ENCODE data around the gene PGM2.

The PGM2 gene

DNA sequence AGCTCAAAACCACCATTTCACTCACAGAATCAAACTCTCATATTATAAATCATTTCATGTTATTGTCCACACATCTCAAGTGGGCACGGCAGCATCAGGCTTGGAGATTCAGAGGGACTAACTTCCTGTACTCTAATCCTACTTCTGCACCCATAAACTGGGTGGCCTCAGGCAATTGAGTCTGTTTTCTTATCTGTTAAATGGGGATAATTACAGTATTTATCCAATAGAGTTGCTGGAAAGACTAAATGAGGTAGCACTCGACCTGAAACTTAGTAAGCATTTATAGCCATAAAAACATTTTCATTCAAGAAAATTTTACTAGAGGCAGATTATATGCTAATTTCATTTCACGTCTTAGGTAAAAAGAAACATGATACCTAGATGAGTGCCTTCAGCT, 77.4 kb downstream of the PGM2 start:
- no peak for DNase-seq

DNA sequence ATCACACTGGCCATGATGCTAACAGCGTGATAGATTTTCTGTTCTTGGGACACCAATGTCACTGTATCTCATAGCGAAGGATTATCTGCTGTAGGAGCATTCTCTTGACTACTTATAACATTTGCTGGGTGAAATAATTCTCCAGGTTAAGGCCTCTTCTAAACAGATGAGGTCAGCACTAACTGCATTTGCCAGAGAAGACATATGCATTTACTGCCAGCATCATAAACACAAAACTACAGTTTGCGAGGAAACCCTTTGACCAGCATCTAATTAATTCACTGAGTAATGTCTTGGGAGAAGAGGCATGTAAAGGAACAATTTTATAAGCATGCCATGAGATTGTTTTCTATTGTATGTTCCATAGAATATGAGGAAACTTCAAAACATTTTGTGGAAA, 78.3 kb downstream of the PGM2 start:
- no peak for DNase-seq

- DNase-seq, result no peak
Measured at GRCh38 chr4:37905533-37906169, 79.2 kb downstream of the PGM2 start.

DNA sequence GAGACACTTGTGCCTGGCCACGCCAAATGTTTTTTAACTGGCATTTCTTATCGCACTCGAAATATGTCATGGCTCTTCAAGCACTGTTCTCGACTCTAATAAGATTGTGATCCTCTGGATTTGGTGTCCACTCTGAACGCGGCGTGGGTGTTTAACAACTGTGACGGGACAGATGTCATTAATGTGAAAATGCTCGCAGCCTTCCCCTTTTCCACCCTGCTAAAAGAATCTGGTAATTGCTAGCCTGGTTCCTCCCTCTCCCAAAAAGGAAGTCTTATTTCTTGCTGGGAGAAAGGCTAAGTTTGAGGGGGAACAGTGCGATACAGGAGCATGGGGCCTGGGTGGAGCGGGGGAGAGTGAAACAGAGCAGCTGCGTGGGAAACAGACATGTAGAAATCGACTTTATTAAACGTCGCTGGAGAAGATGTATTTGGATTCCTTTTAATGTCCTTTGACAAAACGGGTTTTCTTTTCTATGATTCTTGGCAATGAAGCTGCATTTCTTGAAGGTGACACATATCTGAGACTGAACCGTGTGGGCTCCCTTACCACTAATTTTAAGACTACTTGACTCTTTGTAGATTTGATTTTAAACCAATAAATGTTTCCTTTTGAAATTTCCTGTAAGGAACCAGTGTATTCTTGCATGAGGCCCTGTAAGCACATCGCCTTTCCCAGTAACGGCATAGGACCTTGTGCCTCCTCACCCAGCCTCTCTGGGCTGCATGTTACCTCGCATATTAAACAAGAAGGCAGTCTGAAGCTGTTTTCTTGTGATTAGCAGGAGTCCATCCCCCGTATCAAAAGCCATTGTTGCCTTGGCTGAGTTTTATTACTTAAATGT, 82.2 kb downstream of the PGM2 start:
- no peak for DNase-seq

- no peak for DNase-seq
Measured at GRCh38 chr4:37909332-37910090, 83.0 kb downstream of the PGM2 start.

GRCh38 chr4:37910091-37910486, 83.6 kb downstream of the PGM2 start:
- DNase-seq, result no peak
